Loucy (cell line): ENCODE results near the gene RSU1.

ENCODE experiments used
- H2AFZ ChIP-seq: fragments of 200-600 bp; sonication (generic); 2 replicates; pipeline ENCODE4 v1.6.0; 2016; ENCODE audit warnings: antibody characterized with exemption, mild to moderate bottlenecking, low read length, moderate library complexity
- H3F3A ChIP-seq: fragments of 200-600 bp; 2 replicates; pipeline ENCODE4 v1.6.0; 2016; ENCODE audit warnings: antibody characterized with exemption, low read depth, mild to moderate bottlenecking
- H3K27me3 ChIP-seq: fragments of 200-600 bp; sonication (generic); 2 replicates; pipeline ENCODE4 v1.6.1; 2014; ENCODE audit warnings: low read length, mild to moderate bottlenecking; ENCODE audit not compliant: insufficient read depth, poor library complexity, severe bottlenecking
- H3K36me3 ChIP-seq: fragments of 200-600 bp; sonication (generic); 2 replicates; pipeline ENCODE4 v1.6.1; 2016; ENCODE audit warnings: low read length; ENCODE audit not compliant: insufficient read depth
- H3K4me1 ChIP-seq: fragments of 200-600 bp; sonication (generic); 2 replicates; pipeline ENCODE4 v1.5.1; 2014; ENCODE audit warnings: low read length, mild to moderate bottlenecking; ENCODE audit not compliant: insufficient read depth, poor library complexity, severe bottlenecking
- H3K4me2 ChIP-seq: fragments of 200-600 bp; sonication (generic); 2 replicates; pipeline ENCODE4 v1.6.0; 2014; ENCODE audit warnings: antibody characterized with exemption, low read length, low read depth, mild to moderate bottlenecking; ENCODE audit not compliant: poor library complexity, severe bottlenecking
- H3K4me3 ChIP-seq: fragments of 200-600 bp; sonication (generic); 2 replicates; pipeline ENCODE4 v1.5.1; 2014; ENCODE audit warnings: low read length, mild to moderate bottlenecking, mixed read lengths; ENCODE audit not compliant: poor library complexity, severe bottlenecking
- H3K79me2 ChIP-seq: fragments of 200-600 bp; sonication (generic); 2 replicates; pipeline ENCODE4 v1.6.1; 2014; ENCODE audit warnings: low read length; ENCODE audit not compliant: insufficient read depth
- H3K9ac ChIP-seq: fragments of 200-600 bp; sonication (generic); 2 replicates; pipeline ENCODE4 v1.6.0; 2014; ENCODE audit warnings: mild to moderate bottlenecking, low read depth, low read length, moderate library complexity; ENCODE audit not compliant: poor library complexity, severe bottlenecking
- H3K9me2 ChIP-seq: fragments of 200-600 bp; sonication (generic); replicated peaks from 2 replicates; pipeline ENCODE4 v1.6.1; 2016; ENCODE audit warnings: low read depth, low read length, mixed read lengths
- H3K9me3 ChIP-seq: fragments of 200-600 bp; sonication (generic); 2 replicates; pipeline ENCODE4 v1.6.1; 2014; ENCODE audit warnings: mild to moderate bottlenecking, antibody characterized with exemption, low read length, low read depth; ENCODE audit not compliant: insufficient read depth
- H4K20me1 ChIP-seq: fragments of 200-600 bp; sonication (generic); 2 replicates; pipeline ENCODE4 v1.6.0; 2014; ENCODE audit warnings: antibody characterized with exemption, low read length, mild to moderate bottlenecking; ENCODE audit not compliant: insufficient read depth, poor library complexity, severe bottlenecking
- CTCF ChIP-seq: fragments of 200-600 bp; sonication (generic); conservative IDR thresholded peaks from 2 replicates; pipeline ENCODE4 v1.5.1; 2014; ENCODE audit warnings: mild to moderate bottlenecking, antibody characterized with exemption, low read length
- EZH2phosphoT487 ChIP-seq: fragments of 200-600 bp; IDR thresholded peaks from 2 replicates; pipeline ENCODE4 v1.6.1; 2018; ENCODE audit warnings: antibody characterized with exemption, mild to moderate bottlenecking, moderate library complexity, borderline replicate concordance

RSU1 gene

GRCh38 chr10:16814012-16814411 lies 3.2 kb downstream of the RSU1 start:
- Histone ChIP-seq H3K27me3 (no peaks in the 10 kb centered on the region), H3K9me3 (no peaks in the 10 kb centered on the region), H3K4me2 (peak overlapping the region; percentile 25), H3K79me2 (peaks cover 49% of the 10 kb centered on the region), H3K36me3 (no peaks in the 10 kb centered on the region), H3K9ac (no peak overlapping the region), H3K9me2 (no peaks in the 10 kb centered on the region), H2AFZ (no peak overlapping the region), H4K20me1 (no peaks in the 10 kb centered on the region), H3K4me1 (peaks cover 47% of the 10 kb centered on the region), H3F3A (no peaks in the 10 kb centered on the region), H3K4me3 (peak overlapping the region; percentile 9)
- no peak for TF ChIP-seq EZH2phosphoT487

- H3K4me2 ChIP-seq = peak overlapping the region; percentile 25
- no peaks in the 10 kb centered on the region for H3F3A ChIP-seq
- no peak overlapping the region for H2AFZ ChIP-seq
- no peak overlapping the region for H3K4me3 ChIP-seq
- H3K27me3 ChIP-seq = no peaks in the 10 kb centered on the region
- H3K79me2 ChIP-seq = peaks cover 61% of the 10 kb centered on the region
- H3K9ac ChIP-seq = no peak overlapping the region
- H3K4me1 ChIP-seq = peaks cover 41% of the 10 kb centered on the region
- no peaks in the 10 kb centered on the region for H3K9me3 ChIP-seq
- H4K20me1 ChIP-seq = no peaks in the 10 kb centered on the region
- TF ChIP-seq EZH2phosphoT487 (no peak), CTCF (no peak)
- no peaks in the 10 kb centered on the region for H3K9me2 ChIP-seq
- no peaks in the 10 kb centered on the region for H3K36me3 ChIP-seq
Measured at GRCh38 chr10:16812676-16813075, 4.5 kb downstream of the RSU1 start.

GRCh38 chr10:16811765-16812164 lies 5.5 kb downstream of the RSU1 start:
- no peak overlapping the region for H3K9ac ChIP-seq
- peak overlapping the region; percentile 32 for H3K4me3 ChIP-seq
- peaks cover 41% of the 10 kb centered on the region for H3K4me1 ChIP-seq
- H3F3A ChIP-seq = no peaks in the 10 kb centered on the region
- H3K9me3 ChIP-seq = no peaks in the 10 kb centered on the region
- no peaks in the 10 kb centered on the region for H3K27me3 ChIP-seq
- TF ChIP-seq EZH2phosphoT487 = no peak
- no peak for TF ChIP-seq CTCF
- no peaks in the 10 kb centered on the region for H4K20me1 ChIP-seq
- H3K79me2 ChIP-seq = peaks cover 59% of the 10 kb centered on the region
- no peak overlapping the region for H2AFZ ChIP-seq
- peak overlapping the region; percentile 58 for H3K4me2 ChIP-seq
- no peaks in the 10 kb centered on the region for H3K9me2 ChIP-seq
- no peaks in the 10 kb centered on the region for H3K36me3 ChIP-seq

GRCh38 chr10:16811292-16811691 lies 5.9 kb downstream of the RSU1 start:
- H3K4me1 ChIP-seq = peaks cover 40% of the 10 kb centered on the region
- no peaks in the 10 kb centered on the region for H3K9me2 ChIP-seq
- H3F3A ChIP-seq = no peaks in the 10 kb centered on the region
- H3K9me3 ChIP-seq = no peaks in the 10 kb centered on the region
- TF ChIP-seq CTCF = no peak
- no peak for TF ChIP-seq EZH2phosphoT487
- no peaks in the 10 kb centered on the region for H3K36me3 ChIP-seq
- H3K27me3 ChIP-seq = no peaks in the 10 kb centered on the region
- H3K9ac ChIP-seq = no peak overlapping the region
- no peak overlapping the region for H2AFZ ChIP-seq
- no peaks in the 10 kb centered on the region for H4K20me1 ChIP-seq
- H3K79me2 ChIP-seq = peaks cover 54% of the 10 kb centered on the region
- peak overlapping the region; percentile 32 for H3K4me3 ChIP-seq
- peak overlapping the region; percentile 58 for H3K4me2 ChIP-seq
